GM18511 (cell line): ENCODE measurements around the gene TIMM13.

Experiments
- ATAC-seq: cut with Tn5 transposase; IDR thresholded peaks from one replicate; pipeline ENCODE4 v1.9.1; 2021; ENCODE audit warnings: mild to moderate bottlenecking, moderate library complexity; ENCODE audit not compliant: unreplicated experiment

The TIMM13 gene

GRCh38 chr19:2387367-2388288, 39.8 kb downstream of the TIMM13 start:
- ATAC-seq, result no peak

- ATAC-seq, result no peak
These were observed 42.2 kb downstream of the TIMM13 start for GRCh38 chr19:2385053-2385721.

GRCh38 chr19:2382530-2383222, 44.7 kb downstream of the TIMM13 start:
- no peak for ATAC-seq

- no peak for ATAC-seq
These were observed 46.1 kb downstream of the TIMM13 start for GRCh38 chr19:2381148-2381820.

- ATAC-seq, result no peak
These were observed 46.8 kb downstream of the TIMM13 start for GRCh38 chr19:2380567-2380966.

- no peak for ATAC-seq
These were observed 50.4 kb downstream of the TIMM13 start for GRCh38 chr19:2376784-2377519.
